Kidney capillary endothelial cell (primary cell): ENCODE measurements around the gene ENG.
"Not testable (repeated sequence)": the region's sequence is repeated elsewhere in the genome, so short reads cannot be mapped to it uniquely, and the experiment has no call there.

Experiments used
- DNase-seq: peaks from one replicate; pipeline ENCODE4 v3.0.0-alpha.2; 2018; ENCODE audit warnings: low spot score

ENG gene

GRCh38 chr9:127793093-127793708 lies 61.3 kb downstream of the ENG start:
- DNase-seq: no peak

GRCh38 chr9:127792417-127793031 lies 61.9 kb downstream of the ENG start:
- DNase-seq: no peak

- no peak for DNase-seq
Observed at GRCh38 chr9:127791085-127791484, 63.4 kb downstream of the ENG start.

GRCh38 chr9:127790094-127790855 lies 64.2 kb downstream of the ENG start:
- DNase-seq: no peak

GRCh38 chr9:127789179-127789578 lies 65.3 kb downstream of the ENG start:
- no peak for DNase-seq

GRCh38 chr9:127788337-127789011 lies 66.0 kb downstream of the ENG start:
- DNase-seq: no peak

GRCh38 chr9:127786773-127787104 lies 67.7 kb downstream of the ENG start:
- no peak for DNase-seq

GRCh38 chr9:127785933-127786772 lies 68.3 kb downstream of the ENG start, which contains the start of gene CDK9:
Gene CDK9 (plus strand): TSS chr9:127786034. CDS start chr9:127786149, 115 bp downstream.
- no peak for DNase-seq

- peak; percentile 80 for DNase-seq
Observed at GRCh38 chr9:127785023-127785932, 69.2 kb downstream of the ENG start.

- DNase-seq: peak; percentile 97
Observed at GRCh38 chr9:127783111-127784008, 71.1 kb downstream of the ENG start.

GRCh38 chr9:127781806-127782205 lies 72.7 kb downstream of the ENG start:
- no peak for DNase-seq

- DNase-seq: not testable (repeated sequence)
Observed at GRCh38 chr9:127780909-127781308, 73.5 kb downstream of the ENG start.

GRCh38 chr9:127780126-127780885 lies 74.2 kb downstream of the ENG start:
- DNase-seq: no peak

- DNase-seq: no peak
Observed at GRCh38 chr9:127779136-127779981, 75.1 kb downstream of the ENG start.

GRCh38 chr9:127778280-127779135 lies 76.0 kb downstream of the ENG start, which contains the start of gene SH2D3C:
Gene SH2D3C (minus strand): TSS chr9:127778666. CDS start chr9:127778627, 39 bp downstream.
- no peak for DNase-seq

- DNase-seq: no peak
Observed at GRCh38 chr9:127777368-127777980, 77.0 kb downstream of the ENG start.
